Kidney (tissue), 14 donors: ENCODE data around the gene FBN1. TPM values are rescaled to one million over a fixed set of nuclear protein-coding genes. Genes with fewer than 3 reads are reported as not detected.

Source experiments
- DNase-seq, 5 donors: peaks; one replicate each; pipeline ENCODE4 v3.0.0-alpha.2; 2013 to 2020
- FAIRE-seq: peaks from 2 replicates; lab custom pipeline; 2012; peaks lifted over from hg19 to GRCh38; lab: Jason Lieb, UNC
- H3K27ac ChIP-seq, 2 donors: one replicate each; pipeline ENCODE4 v1.7.0; 2013; ENCODE audit warnings: low read depth in 2 of 2, low read length in 2 of 2, inconsistent platforms in 1 of 2
- H3K27me3 ChIP-seq: one replicate; pipeline ENCODE4 v1.7.1; 2013; ENCODE audit warnings: low read length, inconsistent platforms; ENCODE audit not compliant: control insufficient read depth, insufficient read depth
- H3K36me3 ChIP-seq, 3 donors: one replicate each; pipeline versions ENCODE4 v1.7.0 to v1.7.1; 2013; ENCODE audit warnings: low read length in 3 of 3, control low read depth in 1 of 3, inconsistent platforms in 1 of 3; ENCODE audit not compliant: insufficient read depth in 3 of 3, control insufficient read depth in 2 of 3
- H3K4me1 ChIP-seq, 3 donors: one replicate each; pipeline versions ENCODE4 v1.7.0 to v1.7.1; 2013; ENCODE audit warnings: low read length in 3 of 3, inconsistent platforms in 1 of 3, low read depth in 1 of 3; ENCODE audit not compliant: control insufficient read depth in 2 of 3, insufficient read depth in 2 of 3
- H3K4me3 ChIP-seq, 3 donors: one replicate each; pipeline versions ENCODE4 v1.7.0 to v1.8.1; 2013; ENCODE audit warnings: low read length in 3 of 3, control low read depth in 1 of 3, inconsistent platforms in 1 of 3
- H3K9ac ChIP-seq, 3 donors: one replicate each; pipeline versions ENCODE4 v1.7.0 to v1.7.1; 2013; ENCODE audit warnings: low read length in 3 of 3, control low read depth in 1 of 3, inconsistent platforms in 1 of 3
- H3K9me3 ChIP-seq, 3 donors: one replicate each; pipeline versions ENCODE4 v1.7.0 to v1.7.1; 2013; ENCODE audit warnings: low read length in 3 of 3, control low read depth in 1 of 3, inconsistent platforms in 1 of 3; ENCODE audit not compliant: control insufficient read depth in 2 of 3, insufficient read depth in 1 of 3
- intact Hi-C: fragments of 100-400 bp; cut with DNase I; formaldehyde crosslinking; loops from one replicate; pipeline ENCODE4 v1.11.1; 2022
- polyA plus RNA-seq: library from polyadenylated mRNA; stranded (reverse); fragments of 350-450 nt; fragmentation: Illumina TruSeq; extraction: RNeasy Lipid Tissue Mini Kit (QIAGEN cat#74804); gene quantifications from one replicate; pipeline ENCODE4 v1.2.3, GENCODE V29; 2014; ENCODE audit warnings: low read depth, low replicate concordance; ENCODE audit not compliant: insufficient read depth
- total RNA-seq: library from RNA; stranded (reverse); fragmentation: NEBNext Ultra II Directional; extraction: Animal tissue kit (Norgen Biotek cat#: 25700); gene quantifications from one replicate; pipeline ENCODE4 v1.2.1, GENCODE V29; 2021
- TF ChIP-seq, protein P1 (sequence below): IDR thresholded peaks from 3 replicates; pipeline ENCODE4 v1.5.1; 2012; ENCODE audit warnings: mild to moderate bottlenecking, moderate library complexity, borderline replicate concordance; ENCODE audit not compliant: insufficient read depth; ENCODE audit errors: extremely low read depth
- donor health status: control.
- donor health status: control.
- donor health status: control.
- donor health status: control.
- donor health status: control.
- donor health status: DM: yes; HTN: yes; CAD: no.
- donor health status: Normal renal cell carcinoma (clear cell type).

Gene FBN1
- total and polyA plus RNA-seq, 2 donors from 2014 or later = 2.4 to 30.8 TPM

DNA sequence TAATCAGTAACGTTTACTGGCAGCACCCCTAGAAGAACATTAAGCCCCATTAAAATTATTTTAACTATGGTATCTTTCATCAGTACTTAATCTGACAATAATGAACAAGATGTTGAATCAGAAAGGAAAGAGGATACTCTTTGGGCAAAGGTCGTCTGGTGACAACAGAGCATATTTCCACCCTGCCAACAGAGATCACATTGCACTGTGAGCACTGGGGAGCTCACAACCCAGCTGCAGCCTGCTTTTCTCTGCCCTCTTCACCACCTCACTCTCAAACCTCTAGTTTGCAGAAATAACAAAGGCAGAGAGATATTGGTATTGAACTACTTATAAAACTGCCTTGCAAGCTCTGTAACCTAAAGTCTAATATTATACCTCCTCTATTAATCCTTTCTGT, 130.0 kb downstream of the FBN1 start:
- no peaks in the 10 kb centered on the region for H3K36me3 ChIP-seq
- intact Hi-C loops = no loop called here
- FAIRE-seq = no peak

DNA sequence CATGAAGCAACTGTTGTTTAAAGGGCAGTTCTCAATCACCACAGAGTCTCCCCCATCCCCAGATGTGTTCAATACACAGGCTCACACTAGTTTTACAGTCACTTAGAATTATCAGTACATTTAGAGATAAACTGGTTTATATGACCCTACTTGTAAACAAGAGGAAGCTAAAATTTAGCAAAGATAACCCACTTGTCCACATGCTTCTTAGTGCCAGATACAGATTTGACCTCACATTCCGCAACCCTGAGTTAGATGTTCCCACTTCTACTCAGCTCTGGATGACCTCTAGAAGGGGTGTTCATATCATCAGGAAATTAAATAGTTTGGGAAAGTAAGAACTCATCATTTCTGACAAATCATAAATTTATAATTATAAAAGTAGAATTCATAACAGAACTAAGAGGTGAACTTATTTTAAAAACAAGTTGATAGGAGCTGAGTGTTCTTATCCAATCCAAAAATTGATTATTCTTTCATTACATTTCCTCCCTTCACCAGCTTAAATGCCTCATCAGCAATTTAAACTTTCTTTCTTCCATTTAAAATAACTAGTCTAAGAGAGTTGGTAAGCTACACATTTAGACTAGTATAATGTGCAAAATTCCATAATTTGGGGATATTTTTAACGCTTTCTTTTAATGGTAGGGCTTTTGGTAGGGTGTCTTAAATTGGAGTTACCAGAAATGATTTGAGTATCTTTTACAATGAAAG, 131.2 kb downstream of the FBN1 start:
- H3K4me3 ChIP-seq = no peak overlapping the region
- no peak overlapping the region for H3K27ac ChIP-seq
- H3K4me1 ChIP-seq = no peaks in the 10 kb centered on the region
- no peaks in the 10 kb centered on the region for H3K9me3 ChIP-seq
- intact Hi-C loops = no loop called here
- no peaks in the 10 kb centered on the region for H3K27me3 ChIP-seq
- DNase-seq (no peak), FAIRE-seq (no peak)
- no peak overlapping the region for H3K9ac ChIP-seq
- TF ChIP-seq, protein P1, sequence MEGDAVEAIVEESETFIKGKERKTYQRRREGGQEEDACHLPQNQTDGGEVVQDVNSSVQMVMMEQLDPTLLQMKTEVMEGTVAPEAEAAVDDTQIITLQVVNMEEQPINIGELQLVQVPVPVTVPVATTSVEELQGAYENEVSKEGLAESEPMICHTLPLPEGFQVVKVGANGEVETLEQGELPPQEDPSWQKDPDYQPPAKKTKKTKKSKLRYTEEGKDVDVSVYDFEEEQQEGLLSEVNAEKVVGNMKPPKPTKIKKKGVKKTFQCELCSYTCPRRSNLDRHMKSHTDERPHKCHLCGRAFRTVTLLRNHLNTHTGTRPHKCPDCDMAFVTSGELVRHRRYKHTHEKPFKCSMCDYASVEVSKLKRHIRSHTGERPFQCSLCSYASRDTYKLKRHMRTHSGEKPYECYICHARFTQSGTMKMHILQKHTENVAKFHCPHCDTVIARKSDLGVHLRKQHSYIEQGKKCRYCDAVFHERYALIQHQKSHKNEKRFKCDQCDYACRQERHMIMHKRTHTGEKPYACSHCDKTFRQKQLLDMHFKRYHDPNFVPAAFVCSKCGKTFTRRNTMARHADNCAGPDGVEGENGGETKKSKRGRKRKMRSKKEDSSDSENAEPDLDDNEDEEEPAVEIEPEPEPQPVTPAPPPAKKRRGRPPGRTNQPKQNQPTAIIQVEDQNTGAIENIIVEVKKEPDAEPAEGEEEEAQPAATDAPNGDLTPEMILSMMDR = no peak
- no peaks in the 10 kb centered on the region for H3K36me3 ChIP-seq

More for the DNA sequence above, 130.0 kb downstream of the FBN1 start:
- no peak overlapping the region for H3K27ac ChIP-seq
- peak in 1 of 5 donors; percentile 26 for DNase-seq
- H3K4me1 ChIP-seq = no peaks in the 10 kb centered on the region
- H3K27me3 ChIP-seq = no peaks in the 10 kb centered on the region
- H3K9me3 ChIP-seq = no peaks in the 10 kb centered on the region
- H3K9ac ChIP-seq = no peak overlapping the region
- TF ChIP-seq, protein P1 = no peak
- no peak overlapping the region for H3K4me3 ChIP-seq

DNA sequence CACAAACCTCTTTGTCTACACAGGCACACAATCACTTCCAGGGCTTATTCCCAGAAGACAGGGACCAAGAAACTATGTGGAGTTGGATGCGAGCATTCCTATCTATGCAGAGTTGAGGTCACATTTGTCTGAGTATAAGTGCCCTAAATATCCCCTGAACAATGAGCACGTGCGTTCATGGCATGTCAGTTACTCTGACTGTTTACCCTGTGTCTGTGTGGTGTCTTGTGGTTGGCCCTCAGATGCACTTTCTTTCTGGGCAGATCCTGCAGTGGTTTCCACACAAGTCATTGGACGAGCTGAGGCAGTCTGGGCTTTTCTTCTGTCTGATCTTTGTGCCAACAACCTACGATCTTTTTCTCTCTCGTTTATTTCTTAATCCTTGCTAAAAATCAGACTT, 134.5 kb downstream of the FBN1 start:
- Histone ChIP-seq H3K36me3 (no peaks in the 10 kb centered on the region), H3K4me3 (no peak overlapping the region), H3K27ac (no peak overlapping the region), H3K4me1 (no peaks in the 10 kb centered on the region), H3K27me3 (no peaks in the 10 kb centered on the region), H3K9me3 (no peaks in the 10 kb centered on the region), H3K9ac (no peak overlapping the region)
- intact Hi-C loops = no loop called here
- TF ChIP-seq, protein P1 = no peak
- no peak for DNase-seq
- FAIRE-seq = no peak
